NOMO-1 (cell line): Measurements from ENCODE around the gene EHD2.
"Not testable (repeated sequence)": the region's sequence is repeated elsewhere in the genome, so short reads cannot be mapped to it uniquely, and the experiment has no call there.

Experiments
- DNase-seq, 2 experiments: peaks; one replicate each; lab custom pipeline; 2025; ENCODE audit not compliant: unreplicated experiment in 2 of 2; lab: John Stamatoyannopoulos, UW

EHD2 gene, protein sequence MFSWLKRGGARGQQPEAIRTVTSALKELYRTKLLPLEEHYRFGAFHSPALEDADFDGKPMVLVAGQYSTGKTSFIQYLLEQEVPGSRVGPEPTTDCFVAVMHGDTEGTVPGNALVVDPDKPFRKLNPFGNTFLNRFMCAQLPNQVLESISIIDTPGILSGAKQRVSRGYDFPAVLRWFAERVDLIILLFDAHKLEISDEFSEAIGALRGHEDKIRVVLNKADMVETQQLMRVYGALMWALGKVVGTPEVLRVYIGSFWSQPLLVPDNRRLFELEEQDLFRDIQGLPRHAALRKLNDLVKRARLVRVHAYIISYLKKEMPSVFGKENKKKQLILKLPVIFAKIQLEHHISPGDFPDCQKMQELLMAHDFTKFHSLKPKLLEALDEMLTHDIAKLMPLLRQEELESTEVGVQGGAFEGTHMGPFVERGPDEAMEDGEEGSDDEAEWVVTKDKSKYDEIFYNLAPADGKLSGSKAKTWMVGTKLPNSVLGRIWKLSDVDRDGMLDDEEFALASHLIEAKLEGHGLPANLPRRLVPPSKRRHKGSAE

DNA sequence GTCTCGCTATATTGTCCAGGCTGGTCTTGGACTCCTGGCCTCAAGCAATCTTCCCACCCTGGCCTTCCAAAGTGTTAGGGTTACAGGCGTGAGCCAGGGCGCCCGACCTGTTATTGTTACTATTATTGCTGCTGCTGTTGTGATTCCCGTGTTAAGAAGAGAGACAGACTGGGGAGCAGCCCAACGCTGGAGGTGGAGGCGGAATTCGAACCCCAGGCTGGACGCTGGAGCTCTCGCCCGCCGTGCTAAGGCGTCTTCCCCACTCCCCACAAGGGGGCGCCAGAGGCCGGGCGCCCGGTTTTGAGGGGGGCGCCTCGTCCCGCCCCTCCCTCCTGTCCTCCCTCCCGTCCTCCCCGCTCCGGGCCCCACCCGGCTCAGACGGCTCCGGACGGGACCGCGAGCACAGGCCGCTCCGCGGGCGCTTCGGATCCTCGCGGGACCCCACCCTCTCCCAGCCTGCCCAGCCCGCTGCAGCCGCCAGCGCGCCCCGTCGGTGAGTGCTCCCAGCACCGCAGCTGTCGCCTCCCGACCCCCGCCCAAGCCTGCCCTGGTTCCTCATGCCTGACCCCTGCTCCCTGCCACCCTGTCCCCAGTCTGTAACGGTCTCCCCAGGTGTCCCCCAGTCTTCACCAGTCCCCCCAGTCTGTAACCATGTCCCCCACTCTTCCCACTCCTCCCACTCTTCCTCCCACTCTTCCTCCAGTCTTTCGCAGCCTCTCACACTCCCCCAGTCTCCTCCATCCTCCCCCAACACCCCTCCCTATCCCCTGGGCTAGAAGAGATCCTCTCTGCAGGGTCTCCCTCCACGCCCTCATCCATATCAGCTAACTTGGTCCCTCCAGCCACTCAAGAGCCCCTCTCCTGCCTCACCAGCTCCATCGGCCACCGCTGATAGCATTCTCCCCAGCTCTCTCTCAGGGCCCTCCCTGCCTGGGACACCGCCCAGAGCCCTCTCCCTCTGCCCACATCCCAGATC lies at the start of gene EHD2:
EHD2 (plus strand) TSS at position 377 of the 976 bp plus-strand sequence. CDS start 3,191 bp downstream, outside the sequence.
- peak; percentile 57 to 65 for DNase-seq

DNA sequence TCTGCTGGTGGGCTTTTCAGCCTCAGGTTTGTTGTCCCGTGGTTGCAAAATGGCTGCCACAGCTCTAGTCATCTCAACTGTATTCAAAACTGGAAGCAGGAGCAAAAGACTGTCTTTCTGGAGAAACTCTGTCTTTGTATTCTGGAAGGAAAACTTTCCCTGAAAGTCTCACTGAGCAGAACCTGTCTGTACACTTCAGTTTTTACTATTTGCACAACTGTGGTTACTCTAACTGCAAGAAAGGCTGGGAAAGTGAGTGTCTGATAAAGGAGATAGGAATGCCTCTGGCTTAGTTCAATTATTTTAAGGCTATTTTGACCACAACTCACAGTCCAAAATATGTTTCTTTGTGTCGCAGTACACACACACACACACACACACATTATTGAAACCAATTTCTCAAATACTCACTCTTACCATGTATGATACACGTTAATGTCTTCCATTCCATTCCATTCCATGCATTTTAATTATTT lies 49.7 kb upstream of the EHD2 start:
- DNase-seq, result no peak

DNA sequence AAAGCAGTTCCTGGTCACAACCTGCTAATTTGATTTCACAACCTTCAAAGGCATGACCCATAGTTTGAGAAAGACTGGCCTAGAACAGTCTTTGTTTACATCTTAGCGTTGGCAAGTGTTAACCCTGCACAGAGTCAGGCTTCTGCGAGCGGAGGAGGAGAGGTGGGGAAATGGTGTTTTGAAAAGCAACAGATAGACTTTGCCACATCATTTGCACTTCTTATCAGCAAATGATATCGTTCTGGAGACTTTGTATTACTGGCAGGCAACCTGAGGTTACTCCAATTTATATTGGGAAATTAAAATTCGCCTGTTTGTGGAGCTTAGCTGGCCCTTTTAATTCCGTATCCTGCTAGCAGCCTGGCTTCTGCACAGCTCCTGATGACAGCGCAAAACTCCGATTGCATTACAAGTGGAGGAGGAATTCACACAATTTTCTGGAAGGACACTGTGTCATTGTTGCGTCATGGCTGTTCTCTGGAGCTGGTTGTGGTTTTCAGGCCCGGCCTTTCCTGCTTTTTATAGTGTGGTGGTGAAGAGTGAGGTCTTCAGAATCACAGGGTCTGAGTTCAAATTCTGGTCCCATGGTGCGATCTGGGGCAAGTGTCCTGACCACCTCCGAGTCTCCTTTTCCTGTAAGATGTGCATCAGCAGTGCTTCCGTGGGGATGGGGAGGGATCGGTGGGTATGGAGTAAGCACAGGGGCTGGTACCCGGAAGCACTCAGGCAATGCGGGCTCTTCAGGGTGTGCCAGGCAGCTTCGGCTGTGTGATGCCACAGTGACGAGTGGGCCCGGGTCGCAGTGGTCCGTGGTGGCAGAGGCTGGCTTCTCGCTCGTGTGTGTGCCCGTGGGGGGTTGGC lies 49.1 kb upstream of the EHD2 start:
- peak; percentile 75 for DNase-seq

DNA sequence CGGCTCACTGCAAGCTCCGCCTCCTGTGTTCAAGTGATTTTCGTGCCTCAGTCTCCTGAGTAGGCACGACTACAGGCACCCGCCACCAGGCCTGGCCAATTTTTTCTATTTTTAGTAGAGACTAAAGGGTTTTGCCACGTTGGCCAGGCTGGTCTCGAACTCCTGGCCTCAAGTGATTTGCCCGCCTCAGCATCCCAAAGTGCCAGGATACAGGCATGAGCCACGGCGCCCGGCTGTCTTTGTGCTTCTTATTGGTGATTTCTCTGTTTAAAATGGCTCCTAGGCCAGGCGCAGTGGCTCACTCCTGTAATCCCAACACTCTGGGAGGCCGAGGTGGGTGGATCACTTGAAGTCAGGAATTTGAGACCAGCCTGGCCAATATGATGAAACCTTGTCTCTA lies 44.7 kb upstream of the EHD2 start:
- DNase-seq, result not testable (repeated sequence)

DNA sequence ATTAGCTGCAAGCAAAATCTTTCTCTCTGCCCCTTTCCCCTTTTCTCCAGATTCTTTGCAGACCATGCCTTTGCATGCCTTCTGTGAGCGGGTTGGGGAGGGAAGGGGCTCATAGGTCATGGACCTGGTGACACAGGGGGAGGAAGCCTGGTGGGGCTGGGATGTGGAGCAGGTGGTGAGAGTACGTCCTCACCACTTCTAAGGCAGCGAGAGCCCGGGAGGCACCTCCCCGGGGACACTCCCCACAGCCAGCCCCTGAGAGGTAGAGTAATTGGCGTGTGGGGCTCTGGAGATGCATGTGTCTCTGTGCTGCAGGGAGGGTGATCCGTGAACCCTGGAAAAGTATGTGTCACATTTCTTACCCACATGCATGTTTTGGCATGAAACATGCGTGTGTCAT lies 42.5 kb upstream of the EHD2 start:
- DNase-seq, result no peak

DNA sequence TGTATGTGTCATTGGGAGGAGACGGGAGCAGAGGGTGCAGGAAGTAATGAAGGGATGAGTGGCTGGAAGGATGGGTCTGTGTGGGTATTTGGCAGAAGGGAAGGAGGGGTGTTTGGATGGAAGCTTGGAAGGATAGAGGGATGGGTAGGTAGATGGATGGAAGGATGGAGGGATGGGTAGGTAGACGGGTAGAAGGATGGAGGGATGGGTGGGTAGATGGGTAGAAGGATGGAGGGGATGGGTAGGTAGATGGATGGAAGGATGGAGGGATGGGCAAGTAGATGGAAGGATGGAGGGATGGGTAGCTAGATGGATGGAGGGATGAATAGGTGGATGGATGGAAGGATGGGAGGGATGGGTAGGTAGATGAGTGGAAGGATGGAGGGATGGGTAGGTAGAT lies 41.7 kb upstream of the EHD2 start:
- no peak for DNase-seq

DNA sequence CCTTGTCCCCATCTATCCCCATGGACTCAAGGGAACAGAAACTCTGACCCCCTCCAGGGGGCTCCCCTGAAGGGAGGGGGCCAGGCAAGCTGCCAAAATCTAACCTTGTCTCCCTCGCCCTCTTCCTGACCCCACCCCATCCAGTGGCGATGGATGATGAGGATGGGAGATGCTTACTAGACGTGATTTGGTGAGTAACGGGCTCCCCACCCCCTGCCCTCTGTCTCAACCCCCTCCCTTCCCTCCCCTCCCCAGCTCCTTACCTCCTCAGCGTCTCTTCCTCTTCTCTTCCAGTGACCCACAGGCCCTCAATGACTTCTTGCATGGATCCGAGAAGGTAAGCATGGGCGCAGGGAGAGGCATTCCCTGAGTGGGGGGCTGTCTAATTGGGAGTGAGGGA lies 39.8 kb upstream of the EHD2 start:
- DNase-seq, result no peak

DNA sequence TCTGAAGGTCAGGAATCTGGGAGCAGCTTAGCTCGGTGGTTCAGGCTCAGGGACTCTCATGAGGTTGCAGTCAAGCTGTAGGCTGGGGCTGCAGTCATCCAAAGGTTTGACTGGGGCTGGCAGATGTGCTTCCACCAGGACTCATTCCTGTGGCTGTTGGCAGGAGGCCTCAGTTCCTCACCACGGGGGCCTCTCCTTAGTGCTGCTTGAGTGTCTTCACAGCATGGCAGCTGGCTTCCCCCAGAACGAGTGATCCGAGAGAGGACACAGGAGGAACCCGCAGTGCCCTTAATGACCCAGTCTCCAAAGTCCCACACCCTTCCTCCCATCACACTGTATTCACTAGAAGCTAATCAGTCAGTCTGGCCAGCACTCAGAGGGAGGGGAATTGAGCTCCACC lies 38.7 kb upstream of the EHD2 start:
- no peak for DNase-seq

DNA sequence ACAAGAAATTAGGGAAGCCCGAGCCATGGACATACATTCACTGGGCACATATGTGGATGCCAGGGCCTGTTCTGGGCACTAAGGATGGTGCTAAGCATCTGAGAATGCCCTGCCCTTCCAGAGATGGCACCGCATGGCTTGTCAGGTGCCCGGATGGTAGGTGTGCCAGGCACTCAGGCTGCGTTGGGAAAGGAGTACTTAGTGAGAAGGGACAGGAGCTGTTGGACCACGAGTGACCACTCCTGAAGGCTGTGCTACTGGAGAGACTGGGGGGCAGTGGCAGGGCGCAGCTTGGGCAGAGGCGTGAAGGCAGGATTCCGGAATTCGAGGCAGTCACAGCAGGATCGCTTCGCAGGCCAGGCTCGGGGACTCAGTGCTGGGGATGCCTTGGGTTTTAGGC lies 38.0 kb upstream of the EHD2 start:
- no peak for DNase-seq

DNA sequence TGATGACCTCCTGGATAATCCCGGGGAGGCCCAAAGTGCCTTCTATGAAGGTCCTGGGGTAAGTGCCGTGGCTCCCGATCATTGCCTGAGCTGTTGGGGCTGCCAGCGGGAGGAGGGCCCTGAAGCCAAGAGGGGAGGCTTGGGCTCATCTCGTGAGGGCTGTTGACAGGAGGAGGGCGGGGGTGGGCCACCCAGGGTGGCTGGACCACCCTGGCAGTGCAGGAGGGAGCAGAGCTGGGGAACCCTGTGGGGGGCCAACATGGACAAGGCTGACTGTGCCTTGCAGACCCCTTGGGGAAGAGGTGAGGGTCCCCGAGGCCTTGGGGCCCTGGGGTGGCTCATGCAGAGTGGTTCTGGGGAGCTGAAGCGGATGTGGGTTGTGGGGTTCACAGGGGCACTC lies 37.4 kb upstream of the EHD2 start:
- DNase-seq, result no peak

DNA sequence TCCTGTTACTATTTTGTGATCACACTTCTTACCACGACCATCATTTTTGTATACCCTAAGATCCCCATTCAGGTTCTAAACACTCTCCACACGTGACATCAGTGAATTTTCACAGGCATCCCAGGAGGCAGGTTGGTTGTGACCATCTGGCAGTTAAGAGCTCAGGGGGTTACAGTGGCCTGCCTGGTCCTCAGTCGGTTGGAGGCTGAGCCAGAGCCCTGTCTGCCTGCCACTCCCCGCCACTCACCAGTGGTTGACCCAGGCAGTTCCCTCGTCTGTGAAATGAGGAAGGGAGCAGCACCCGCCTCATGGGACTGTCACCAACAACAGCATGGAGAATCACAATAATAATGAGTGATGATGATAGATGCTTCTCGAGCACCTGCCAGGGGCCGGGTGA lies 36.4 kb upstream of the EHD2 start:
- no peak for DNase-seq

DNA sequence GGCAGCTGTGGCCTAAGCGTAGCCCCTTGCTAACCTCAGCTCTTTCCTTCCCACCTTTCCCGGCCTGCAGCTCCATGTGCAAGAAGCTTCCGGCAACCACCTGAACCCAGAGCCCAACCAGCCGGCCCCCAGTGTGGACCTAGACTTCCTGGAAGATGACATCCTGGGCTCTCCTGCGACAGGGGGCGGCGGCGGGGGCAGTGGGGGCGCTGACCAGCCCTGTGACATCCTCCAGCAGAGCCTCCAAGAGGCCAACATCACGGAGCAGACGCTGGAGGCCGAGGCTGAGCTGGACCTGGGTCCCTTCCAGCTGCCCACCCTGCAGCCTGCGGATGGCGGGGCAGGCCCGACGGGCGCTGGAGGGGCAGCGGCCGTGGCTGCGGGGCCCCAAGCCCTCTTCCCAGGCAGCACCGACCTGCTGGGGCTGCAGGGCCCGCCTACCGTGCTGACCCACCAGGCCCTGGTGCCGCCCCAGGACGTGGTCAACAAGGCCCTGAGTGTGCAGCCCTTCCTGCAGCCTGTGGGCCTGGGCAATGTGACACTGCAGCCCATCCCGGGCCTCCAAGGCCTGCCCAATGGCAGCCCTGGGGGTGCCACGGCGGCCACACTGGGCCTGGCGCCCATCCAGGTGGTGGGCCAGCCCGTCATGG lies 33.8 kb upstream of the EHD2 start:
- no peak for DNase-seq

DNA sequence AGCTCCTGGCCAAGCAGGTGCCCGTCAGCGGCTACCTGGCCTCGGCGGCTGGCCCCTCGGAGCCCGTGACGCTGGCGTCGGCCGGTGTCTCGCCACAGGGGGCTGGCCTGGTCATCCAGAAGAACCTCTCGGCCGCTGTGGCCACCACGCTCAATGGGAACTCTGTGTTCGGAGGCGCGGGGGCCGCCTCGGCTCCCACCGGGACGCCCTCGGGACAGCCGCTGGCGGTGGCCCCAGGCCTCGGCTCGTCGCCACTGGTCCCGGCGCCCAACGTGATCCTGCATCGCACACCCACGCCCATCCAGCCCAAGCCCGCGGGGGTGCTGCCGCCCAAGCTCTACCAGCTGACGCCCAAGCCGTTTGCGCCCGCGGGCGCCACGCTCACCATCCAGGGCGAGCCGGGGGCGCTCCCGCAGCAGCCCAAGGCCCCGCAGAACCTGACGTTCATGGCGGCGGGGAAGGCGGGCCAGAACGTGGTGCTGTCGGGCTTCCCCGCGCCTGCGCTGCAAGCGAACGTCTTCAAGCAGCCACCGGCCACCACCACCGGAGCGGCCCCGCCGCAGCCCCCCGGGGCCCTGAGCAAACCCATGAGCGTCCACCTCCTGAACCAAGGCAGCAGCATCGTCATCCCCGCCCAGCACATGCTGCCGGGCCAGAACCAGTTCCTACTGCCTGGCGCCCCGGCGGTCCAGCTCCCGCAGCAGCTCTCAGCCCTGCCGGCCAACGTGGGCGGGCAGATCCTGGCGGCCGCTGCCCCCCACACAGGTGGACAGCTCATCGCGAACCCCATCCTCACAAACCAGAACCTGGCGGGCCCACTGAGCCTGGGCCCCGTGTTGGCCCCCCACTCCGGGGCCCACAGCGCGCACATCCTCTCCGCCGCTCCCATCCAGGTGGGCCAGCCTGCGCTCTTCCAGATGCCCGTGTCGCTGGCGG lies 33.0 kb upstream of the EHD2 start:
- DNase-seq, result no peak

DNA sequence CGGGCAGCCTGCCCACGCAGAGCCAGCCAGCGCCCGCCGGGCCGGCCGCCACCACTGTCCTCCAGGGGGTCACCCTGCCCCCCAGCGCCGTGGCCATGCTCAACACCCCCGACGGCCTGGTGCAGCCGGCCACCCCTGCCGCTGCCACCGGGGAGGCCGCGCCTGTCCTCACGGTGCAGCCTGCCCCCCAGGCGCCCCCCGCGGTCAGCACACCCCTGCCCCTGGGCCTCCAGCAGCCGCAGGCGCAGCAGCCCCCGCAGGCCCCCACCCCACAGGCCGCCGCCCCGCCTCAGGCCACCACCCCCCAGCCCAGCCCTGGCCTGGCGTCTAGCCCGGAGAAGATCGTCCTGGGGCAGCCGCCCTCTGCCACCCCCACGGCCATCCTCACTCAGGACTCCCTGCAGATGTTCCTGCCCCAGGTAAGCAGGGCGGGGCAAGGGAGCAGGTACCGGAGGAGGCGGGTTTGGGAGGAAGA lies 32.3 kb upstream of the EHD2 start:
- DNase-seq, result no peak

DNA sequence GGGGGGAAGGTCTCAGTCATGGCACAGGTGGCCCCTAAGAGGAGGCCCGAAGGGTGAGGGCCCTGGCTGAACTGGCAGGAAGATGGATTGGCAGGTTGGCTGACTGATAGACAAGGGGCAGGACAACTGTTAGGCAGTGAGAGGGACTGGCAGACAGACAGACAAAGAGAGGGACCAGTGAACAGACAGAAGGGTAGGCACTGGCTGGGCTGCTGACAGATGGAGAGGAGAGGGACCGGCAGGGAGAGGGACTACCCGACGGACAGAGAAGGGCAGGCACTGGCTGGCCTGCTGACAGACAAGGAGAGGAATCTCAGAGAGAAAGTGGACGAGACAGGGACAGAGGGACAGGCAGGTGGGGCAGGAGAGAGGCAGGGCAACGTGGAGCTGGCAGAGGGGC lies 31.8 kb upstream of the EHD2 start:
- no peak for DNase-seq

DNA sequence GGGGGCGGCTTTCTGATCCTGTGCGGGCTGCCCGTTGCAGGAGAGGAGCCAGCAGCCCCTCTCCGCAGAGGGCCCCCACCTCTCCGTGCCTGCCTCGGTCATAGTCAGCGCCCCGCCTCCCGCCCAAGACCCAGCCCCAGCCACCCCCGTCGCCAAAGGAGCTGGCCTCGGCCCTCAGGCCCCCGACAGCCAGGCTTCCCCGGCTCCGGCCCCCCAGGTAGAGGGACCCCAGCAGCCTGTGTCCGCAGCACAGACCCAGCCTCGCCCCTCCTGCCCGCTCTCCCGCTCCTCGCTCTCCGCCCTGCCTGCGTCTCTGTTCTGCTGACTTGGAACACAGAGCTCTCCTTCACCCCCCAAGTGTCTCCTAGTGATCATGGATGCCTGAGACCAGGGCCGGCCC lies 31.3 kb upstream of the EHD2 start:
- DNase-seq, result no peak

DNA sequence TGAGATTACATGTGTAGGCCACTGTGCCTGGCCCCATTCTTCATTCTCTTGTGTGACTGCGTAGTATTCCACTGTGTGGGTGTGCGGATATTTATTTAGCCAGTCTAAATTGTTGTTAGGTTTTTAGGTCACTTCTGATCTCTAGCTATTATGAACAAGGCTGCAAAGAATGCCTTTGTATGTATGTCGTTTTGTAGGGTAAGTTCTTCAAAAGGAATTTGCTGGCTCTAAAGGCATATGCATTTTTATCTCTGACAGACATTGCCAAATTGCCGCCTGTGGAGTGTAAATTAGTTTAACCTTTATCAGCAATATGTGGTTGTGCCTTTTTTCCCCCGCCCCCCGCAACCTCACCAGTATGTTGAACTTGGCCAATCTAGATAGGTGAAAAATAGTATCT lies 30.3 kb upstream of the EHD2 start:
- DNase-seq, result no peak

DNA sequence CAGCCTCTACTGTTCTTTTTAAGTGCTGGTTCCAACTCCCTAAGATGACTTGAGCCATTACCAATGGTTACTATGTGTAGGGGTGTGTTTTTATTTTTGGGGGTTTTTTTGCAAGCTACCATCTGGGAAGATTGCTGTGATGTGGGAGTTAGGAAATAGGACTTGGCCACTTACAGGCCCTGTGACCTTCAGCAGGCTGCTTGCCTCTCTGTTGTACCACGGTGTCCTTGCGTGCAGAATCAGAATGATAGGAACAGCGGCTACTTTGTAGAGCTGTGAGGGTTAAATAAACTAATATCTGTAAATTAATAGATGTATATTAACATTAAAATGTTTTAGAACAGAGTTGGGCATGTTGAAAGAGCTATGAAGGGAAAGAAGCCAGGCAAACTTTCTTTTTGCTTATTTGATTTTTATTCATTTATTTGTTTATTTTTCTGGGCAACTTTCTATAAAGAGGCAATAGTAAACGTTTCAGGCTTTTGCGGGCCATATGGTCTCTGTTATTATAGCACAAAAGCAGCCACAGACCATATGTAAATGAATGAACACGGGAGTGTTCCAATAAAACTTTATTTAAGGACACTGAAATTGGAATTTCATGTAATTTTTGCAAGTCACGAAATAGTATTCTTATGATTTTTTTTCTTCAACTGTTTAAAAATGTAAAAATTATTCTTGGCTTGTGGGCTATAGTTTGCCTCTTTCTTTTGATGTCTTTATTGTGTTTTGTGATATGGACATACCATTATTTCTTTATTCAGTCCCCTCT lies 26.4 kb upstream of the EHD2 start:
- no peak for DNase-seq
